OCI-LY7 (cell line): ENCODE data around the gene CTBP1. TPM values are rescaled to one million over a fixed set of nuclear protein-coding genes. Genes with fewer than 3 reads are reported as not detected.

Experiments
- BruUV-seq: library from RNA; stranded (reverse); fragments of 400-500 nt; replicated peaks from 2 replicates; lab custom pipeline; 2021; lab: Mats Ljungman, UMichigan
- CTCF ChIA-PET: fragments of 300-600 bp; sonication (Branson Sonifier 250); formaldehyde crosslinking; loops from one replicate; lab custom pipeline; 2022; ENCODE audit warnings: antibody characterized with exemption; ENCODE audit not compliant: unreplicated experiment; lab: Charles Lee
- POLR2A ChIA-PET: fragments of 300-600 bp; sonication (Branson Sonifier 250); formaldehyde crosslinking; loops from one replicate; lab custom pipeline; 2022; ENCODE audit warnings: antibody characterized with exemption; lab: Charles Lee
- DNase-seq: peaks from one replicate; pipeline ENCODE4 v3.0.0-alpha.2; 2015; ENCODE audit warnings: low spot score
- H2AFZ ChIP-seq: fragments of 200-600 bp; sonication (generic), shearing (Covaris generic); 2 replicates; pipeline ENCODE4 v1.6.1; 2014; ENCODE audit warnings: mild to moderate bottlenecking, antibody characterized with exemption, low read length, moderate library complexity
- H3K27ac ChIP-seq: fragments of 200-600 bp; sonication (generic); 2 replicates; pipeline ENCODE4 v1.5.1; 2014; ENCODE audit warnings: mixed run types, low read depth, mild to moderate bottlenecking, moderate library complexity, low read length, inconsistent platforms; ENCODE audit not compliant: poor library complexity, severe bottlenecking
- H3K36me3 ChIP-seq: fragments of 200-600 bp; sonication (generic); 2 replicates; pipeline ENCODE4 v1.6.1; 2014; ENCODE audit warnings: mild to moderate bottlenecking, antibody characterized with exemption, low read length, moderate library complexity, mixed read lengths; ENCODE audit not compliant: insufficient read depth
- H3K4me1 ChIP-seq: fragments of 200-600 bp; sonication (generic); 2 replicates; pipeline ENCODE4 v1.5.1; 2014; ENCODE audit warnings: mild to moderate bottlenecking, low read length; ENCODE audit not compliant: insufficient read depth, poor library complexity, severe bottlenecking
- H3K4me2 ChIP-seq: fragments of 200-600 bp; sonication (generic); 2 replicates; pipeline ENCODE4 v1.6.1; 2014; ENCODE audit warnings: mild to moderate bottlenecking, low read length
- H3K4me3 ChIP-seq: fragments of 200-600 bp; sonication (generic); 2 replicates; pipeline ENCODE4 v1.5.1; 2014; ENCODE audit warnings: mild to moderate bottlenecking, low read depth, low read length; ENCODE audit not compliant: poor library complexity, severe bottlenecking
- H3K79me2 ChIP-seq: fragments of 200-600 bp; sonication (generic); 2 replicates; pipeline ENCODE4 v1.6.1; 2016; ENCODE audit warnings: low read depth, mild to moderate bottlenecking, low read length, moderate library complexity, mixed read lengths; ENCODE audit not compliant: insufficient read depth
- H3K9me2 ChIP-seq: fragments of 200-600 bp; sonication (generic); 2 replicates; pipeline ENCODE4 v1.6.1; 2016; ENCODE audit warnings: mild to moderate bottlenecking, low read length, mixed read lengths; ENCODE audit not compliant: insufficient read depth
- H3K9me3 ChIP-seq: fragments of 200-600 bp; sonication (generic); 2 replicates; pipeline ENCODE4 v1.6.1; 2014; ENCODE audit warnings: mild to moderate bottlenecking, mixed run types, low read length, mixed read lengths
- H4K20me1 ChIP-seq: fragments of 200-600 bp; sonication (generic); 2 replicates; pipeline ENCODE4 v1.6.1; 2014; ENCODE audit warnings: mild to moderate bottlenecking, antibody characterized with exemption, low read length, moderate library complexity, mixed read lengths; ENCODE audit not compliant: insufficient read depth
- CTCF ChIP-seq: fragments of 200-600 bp; sonication (generic); conservative IDR thresholded peaks from 2 replicates; pipeline ENCODE4 v1.5.1; 2014; ENCODE audit warnings: mild to moderate bottlenecking, antibody characterized with exemption, low read length, moderate library complexity, mixed read lengths
- EZH2phosphoT487 ChIP-seq: fragments of 200-600 bp; sonication (generic); IDR thresholded peaks from 2 replicates; pipeline ENCODE4 v1.6.1; 2018; ENCODE audit warnings: low read depth, borderline replicate concordance, mild to moderate bottlenecking, mixed run types, antibody characterized with exemption, low read length, moderate library complexity, mixed read lengths
- intact Hi-C: fragments of 100-400 bp; cut with micrococcal nuclease; formaldehyde crosslinking; loops from one replicate; pipeline ENCODE4 v1.10.0; 2022; ENCODE audit not compliant: unreplicated experiment
- total RNA-seq, 2 experiments: library from RNA; depleted of rRNA in 1 of 2; stranded (reverse); fragments of >200 nt in 1 of 2; shearing (Covaris generic) in 1 of 2; gene quantifications; 2 replicates each; pipeline ENCODE4 v1.2.3, GENCODE V29; 2014 to 2022

The CTBP1 gene
- total RNA-seq, 2 experiments from 2014 or later = 238 to 311 TPM

- peaks cover 3% of the 10 kb centered on the region; the same call in 1 of the 2 replicates for H4K20me1 ChIP-seq
- peaks cover 42% of the 10 kb centered on the region for H3K36me3 ChIP-seq
- DNase-seq = no peak
- H3K27ac ChIP-seq = no peak overlapping the region
- TF ChIP-seq CTCF (no peak), EZH2phosphoT487 (no peak)
- no peaks in the 10 kb centered on the region for H3K9me2 ChIP-seq
- no peak overlapping the region for H2AFZ ChIP-seq
- ChIA-PET CTCF (no interaction called here), POLR2A (no interaction called here)
- H3K4me3 ChIP-seq = no peak overlapping the region
- BruUV-seq = no TSS peak
- peaks cover 2% of the 10 kb centered on the region for H3K4me1 ChIP-seq
- H3K9me3 ChIP-seq = no peaks in the 10 kb centered on the region
- intact Hi-C loops = loop anchor here (10.0 kb wide), 1 partner anchor 226 kb away; the partner anchor contains the start of gene FGFRL1
- H3K79me2 ChIP-seq = peaks cover 39% of the 10 kb centered on the region
- H3K4me2 ChIP-seq = no peak overlapping the region
Measured at GRCh38 chr4:1240721-1241465, 8.0 kb downstream of the CTBP1 start.

- DNase-seq = no peak
- peaks cover 29% of the 10 kb centered on the region for H3K79me2 ChIP-seq
- no peak overlapping the region for H3K27ac ChIP-seq
- H3K9me2 ChIP-seq = no peaks in the 10 kb centered on the region
- H3K4me1 ChIP-seq = no peaks in the 10 kb centered on the region
- H3K4me3 ChIP-seq = no peak overlapping the region
- ChIA-PET CTCF (no interaction called here), POLR2A (no interaction called here)
- no peaks in the 10 kb centered on the region for H4K20me1 ChIP-seq
- intact Hi-C loops = loop anchor here (10.0 kb wide), 1 partner anchor 225 kb away; the partner anchor contains the start of gene FGFRL1
- H3K36me3 ChIP-seq = peaks cover 52% of the 10 kb centered on the region
- H3K9me3 ChIP-seq = no peaks in the 10 kb centered on the region
- no peak for TF ChIP-seq CTCF
- no peak for TF ChIP-seq EZH2phosphoT487
- no peak overlapping the region for H3K4me2 ChIP-seq
- BruUV-seq = no TSS peak
- no peak overlapping the region for H2AFZ ChIP-seq
Measured at GRCh38 chr4:1239950-1240307, 9.0 kb downstream of the CTBP1 start.
